ENCODE data around the gene ANTXR1. TPM values are rescaled to one million over a fixed set of nuclear protein-coding genes. Genes with fewer than 3 reads are reported as not detected.

The ANTXR1 gene
- polyA plus RNA-seq, 1 donor (not counting 4 experiments of a cell fraction or from before 2014, with no cell fraction given), result 20.4 TPM

DNA sequence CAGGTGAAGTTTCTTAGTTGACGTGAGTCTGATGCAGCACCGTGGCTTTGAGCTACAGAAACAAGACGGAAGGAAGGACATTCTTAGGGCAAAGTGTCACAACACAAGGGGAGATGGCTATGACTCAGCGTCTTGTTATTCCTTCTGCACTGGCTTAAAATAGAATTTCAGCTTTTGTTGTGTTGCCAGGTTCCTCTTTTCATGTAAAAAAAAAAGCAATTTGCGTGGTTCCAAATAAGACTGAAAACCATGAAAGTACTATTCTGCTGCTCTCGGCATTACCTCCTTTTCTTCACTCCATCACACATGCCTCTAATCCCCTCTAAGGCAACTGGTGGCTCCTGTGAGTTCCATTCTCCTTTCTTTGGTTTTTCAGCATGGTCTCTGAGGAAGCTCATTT lies 150.1 kb downstream of the ANTXR1 start:
- no peak overlapping the region for H3K9ac ChIP-seq (ENCODE audit: control insufficient read depth, extremely low read depth, insufficient read depth, low read length)
- H3K4me3 ChIP-seq (ENCODE audit: control insufficient read depth in 2 of 3, extremely low read depth in 1 of 3, insufficient read depth in 2 of 3, low read depth in 1 of 3, low read length in 3 of 3), result no peak overlapping the region
- no peak overlapping the region for H3K27ac ChIP-seq (ENCODE audit: control insufficient read depth, insufficient read depth, low read length)
- no peaks in the 10 kb centered on the region for H3K9me3 ChIP-seq (ENCODE audit: control insufficient read depth, low read depth, low read length)
- peak; percentile 67 for DNase-seq (ENCODE audit: low read depth, low spot score)
- TF ChIP-seq CTCF (optimal IDR thresholded peaks at IDR 0.05 in 1 of 3, IDR thresholded peaks at IDR 0.05 in 1 of 3, conservative IDR thresholded peaks at IDR 0.05 in 1 of 3; ENCODE audit: extremely low read depth in 1 of 3, insufficient read depth in 2 of 3, low read length in 3 of 3) (no peak), EZH2 (IDR thresholded peaks at IDR 0.05; ENCODE audit: low read length) (no peak)
- no peak for FAIRE-seq
- H3K4me1 ChIP-seq (ENCODE audit: control insufficient read depth, extremely low read depth, insufficient read depth, low read length), result peaks cover 34% of the 10 kb centered on the region
- no peaks in the 10 kb centered on the region for H3K79me2 ChIP-seq (ENCODE audit: control insufficient read depth, insufficient read depth, low read length)
- H3K9me1 ChIP-seq (ENCODE audit: control insufficient read depth, extremely low read depth, insufficient read depth, low read length), result no peaks in the 10 kb centered on the region
- H4K20me1 ChIP-seq (ENCODE audit: control insufficient read depth, extremely low read depth, insufficient read depth, low read length), result no peaks in the 10 kb centered on the region
- dilution Hi-C loops (cut with MboI; ENCODE audit: extremely low pct_ligation_motif_present, low sequenced_read_pairs), result no loop called here
- no peaks in the 10 kb centered on the region for H3K27me3 ChIP-seq (ENCODE audit: control insufficient read depth, extremely low read depth, insufficient read depth, low read length)
- H2AFZ ChIP-seq (ENCODE audit: control insufficient read depth, low read length), result no peak overlapping the region
- H3K36me3 ChIP-seq (ENCODE audit: control insufficient read depth in 2 of 2, extremely low read depth in 1 of 2, insufficient read depth in 2 of 2, low read length in 2 of 2), result no peaks in the 10 kb centered on the region
- H3K4me2 ChIP-seq (ENCODE audit: control insufficient read depth, extremely low read depth, insufficient read depth, low read depth, low read length), result peak overlapping the region; percentile 25

DNA sequence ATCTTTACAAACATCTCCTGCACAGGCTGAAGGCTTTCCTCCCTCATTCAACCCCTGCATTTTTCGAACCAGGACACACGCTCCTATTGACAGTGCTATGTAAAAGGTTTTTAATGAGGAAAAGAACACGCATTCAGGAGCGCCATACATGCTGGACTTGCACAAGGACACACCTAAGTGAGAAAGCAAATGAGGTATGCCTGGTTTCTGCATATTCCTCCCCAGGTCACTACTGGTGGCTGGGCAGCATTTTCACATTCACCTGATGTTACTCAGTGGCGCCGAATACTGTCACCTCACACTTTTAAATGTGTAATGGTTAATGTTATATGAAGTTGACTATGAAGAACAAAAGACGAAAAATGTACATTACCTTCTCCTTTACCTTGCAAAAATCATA lies 150.6 kb downstream of the ANTXR1 start:
- Histone ChIP-seq H4K20me1 (ENCODE audit: control insufficient read depth, extremely low read depth, insufficient read depth, low read length) (no peaks in the 10 kb centered on the region), H3K79me2 (ENCODE audit: control insufficient read depth, insufficient read depth, low read length) (no peaks in the 10 kb centered on the region), H3K27me3 (ENCODE audit: control insufficient read depth, extremely low read depth, insufficient read depth, low read length) (no peaks in the 10 kb centered on the region), H3K9me1 (ENCODE audit: control insufficient read depth, extremely low read depth, insufficient read depth, low read length) (no peaks in the 10 kb centered on the region), H3K9me3 (ENCODE audit: control insufficient read depth, low read depth, low read length) (no peaks in the 10 kb centered on the region), H3K4me1 (ENCODE audit: control insufficient read depth, extremely low read depth, insufficient read depth, low read length) (peaks cover 34% of the 10 kb centered on the region), H3K9ac (ENCODE audit: control insufficient read depth, extremely low read depth, insufficient read depth, low read length) (no peak overlapping the region), H3K4me3 (ENCODE audit: control insufficient read depth in 2 of 3, extremely low read depth in 1 of 3, insufficient read depth in 2 of 3, low read depth in 1 of 3, low read length in 3 of 3) (no peak overlapping the region), H3K27ac (ENCODE audit: control insufficient read depth, insufficient read depth, low read length) (no peak overlapping the region), H3K36me3 (ENCODE audit: control insufficient read depth in 2 of 2, extremely low read depth in 1 of 2, insufficient read depth in 2 of 2, low read length in 2 of 2) (no peaks in the 10 kb centered on the region), H3K4me2 (ENCODE audit: control insufficient read depth, extremely low read depth, insufficient read depth, low read depth, low read length) (no peak overlapping the region), H2AFZ (ENCODE audit: control insufficient read depth, low read length) (no peak overlapping the region)
- TF ChIP-seq CTCF (optimal IDR thresholded peaks at IDR 0.05 in 1 of 3, IDR thresholded peaks at IDR 0.05 in 1 of 3, conservative IDR thresholded peaks at IDR 0.05 in 1 of 3; ENCODE audit: extremely low read depth in 1 of 3, insufficient read depth in 2 of 3, low read length in 3 of 3) (no peak), EZH2 (IDR thresholded peaks at IDR 0.05; ENCODE audit: low read length) (no peak)
- FAIRE-seq (no peak), DNase-seq (ENCODE audit: low read depth, low spot score) (no peak)
- dilution Hi-C loops (cut with MboI; ENCODE audit: extremely low pct_ligation_motif_present, low sequenced_read_pairs), result no loop called here

Measured in keratinocyte (primary cell).